Peyer's patch (tissue), 4 donors: Measurements from ENCODE around the gene CRYL1.

Source experiments
- CTCF ChIP-seq, 6 experiments: fragments of 450-650 bp in 4 of 6; fragments of 200-600 bp in 2 of 6; sonication (generic) in 1 of 6; IDR thresholded peaks; one replicate each; pipeline ENCODE4 v1.5.1; 2017 to 2019; ENCODE audit warnings: antibody characterized with exemption in 6 of 6, mild to moderate bottlenecking in 3 of 6, moderate library complexity in 1 of 6
- POLR2A ChIP-seq, 2 donors: fragments of 450-650 bp; IDR thresholded peaks; one replicate each; pipeline ENCODE4 v1.5.1; 2017; ENCODE audit warnings: antibody characterized with exemption in 2 of 2, mild to moderate bottlenecking in 2 of 2, moderate library complexity in 2 of 2

- TF ChIP-seq CTCF (IDR thresholded peaks at IDR 0.05): no peak
- no peak for TF ChIP-seq POLR2A (IDR thresholded peaks at IDR 0.05)
These were observed 20.9 kb upstream of the CRYL1 start for GRCh38 chr13:20546556-20546955.
